Retinal pigment epithelial cell (primary cell): Measurements from ENCODE around the gene CPS1.

ENCODE experiments used
- DNase-seq: peaks from one replicate; pipeline ENCODE4 v3.0.0-alpha.2; 2010; ENCODE audit warnings: low read depth
- H3K4me3 ChIP-seq: 2 replicates; pipeline ENCODE4 v1.5.1; 2011; ENCODE audit warnings: mild to moderate bottlenecking, low read length, control low read depth, moderate library complexity
- CTCF ChIP-seq: conservative IDR thresholded peaks from 2 replicates; pipeline ENCODE4 v1.5.1; 2011; ENCODE audit warnings: low read depth, low read length, control low read depth, inconsistent platforms

CPS1 gene

DNA sequence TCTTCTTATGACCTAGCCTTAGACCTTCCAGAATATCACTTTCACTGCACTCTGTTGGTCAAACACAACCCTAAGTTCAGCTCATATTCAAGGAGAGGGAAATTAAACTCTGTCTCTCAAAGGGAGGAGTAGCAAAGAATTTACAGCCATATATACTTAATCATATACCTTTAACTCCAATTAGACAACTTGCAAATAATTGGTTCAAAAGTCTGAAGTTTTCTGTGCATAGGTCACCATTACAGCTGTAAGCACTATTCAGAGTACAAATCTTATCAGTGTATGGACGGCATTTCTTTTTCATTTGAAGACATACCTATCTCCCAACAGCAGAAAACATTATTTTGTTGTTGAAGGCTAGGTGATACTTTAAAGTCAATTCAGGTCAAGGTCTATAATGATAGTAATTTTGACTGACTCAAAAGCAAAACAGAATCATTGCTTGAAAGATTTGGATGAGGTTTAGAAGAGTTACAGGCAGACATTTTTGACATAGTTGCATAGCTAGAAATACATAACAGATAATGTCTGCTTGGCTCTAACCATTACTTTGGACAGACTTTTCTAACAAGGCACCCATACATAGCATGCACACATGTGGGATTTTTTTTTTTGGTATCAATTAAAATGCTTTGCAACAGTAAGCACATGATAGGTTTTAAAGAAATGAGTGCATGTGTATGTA is 131.5 kb downstream of the CPS1 start:
- no peak overlapping the region for H3K4me3 ChIP-seq
- TF ChIP-seq CTCF: no peak
- no peak for DNase-seq

GRCh38 chr2:210707900-210708299 is 151.5 kb downstream of the CPS1 start:
- no peak for TF ChIP-seq CTCF
- no peak overlapping the region for H3K4me3 ChIP-seq
- DNase-seq: peak; percentile 20

- no peak for TF ChIP-seq CTCF
- no peak for DNase-seq
These were observed 156.7 kb downstream of the CPS1 start for GRCh38 chr2:210713122-210713521.

GRCh38 chr2:210715560-210716082 is 159.2 kb downstream of the CPS1 start:
- DNase-seq: peak; percentile 71
- TF ChIP-seq CTCF: no peak

More at GRCh38 chr2:210713122-210713521, 156.7 kb downstream of the CPS1 start:
- no peak overlapping the region for H3K4me3 ChIP-seq

GRCh38 chr2:210718503-210718902 is 162.1 kb downstream of the CPS1 start:
- no peak overlapping the region for H3K4me3 ChIP-seq
- no peak for DNase-seq
- no peak for TF ChIP-seq CTCF

More at GRCh38 chr2:210715560-210716082, 159.2 kb downstream of the CPS1 start:
- H3K4me3 ChIP-seq: no peak overlapping the region

DNA sequence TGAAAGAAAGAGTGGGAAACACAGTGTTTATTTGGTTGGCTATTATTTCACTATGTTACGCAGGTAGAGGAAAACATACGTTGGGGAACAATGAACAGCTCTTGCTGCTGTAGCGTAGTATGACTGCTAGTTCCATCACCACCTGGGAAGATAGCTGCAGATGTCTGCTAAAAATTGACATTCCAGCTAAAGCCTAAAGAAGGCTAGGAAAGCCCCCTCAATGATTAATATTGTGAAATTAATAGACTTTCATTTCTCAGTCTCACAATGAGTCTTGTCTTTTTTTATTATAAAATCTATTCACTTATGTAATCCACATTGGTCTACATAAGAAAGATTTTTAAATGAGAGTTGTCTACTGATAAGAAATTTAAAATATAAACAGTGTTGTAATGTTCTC is 165.7 kb downstream of the CPS1 start:
- no peak for DNase-seq
- H3K4me3 ChIP-seq: no peak overlapping the region
- TF ChIP-seq CTCF: no peak

DNA sequence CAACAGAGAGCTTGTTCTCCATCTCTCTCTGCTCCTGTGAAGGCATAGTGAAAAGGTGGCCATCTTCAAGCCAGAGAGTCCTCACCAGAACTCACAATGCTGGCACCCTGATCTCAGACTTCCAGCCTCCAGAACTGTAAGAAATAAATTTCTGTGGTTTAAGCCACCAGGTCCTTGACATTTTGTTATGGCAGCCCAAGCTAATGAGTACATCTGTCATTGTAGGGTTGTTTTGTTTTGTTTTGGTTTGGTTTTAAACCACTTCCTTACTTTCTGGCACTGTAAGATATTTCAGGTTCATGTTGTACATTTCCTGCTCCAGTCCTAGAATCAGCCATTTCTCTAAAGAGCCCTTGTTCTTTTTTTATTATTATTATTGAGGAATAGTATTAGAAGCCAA is 171.2 kb downstream of the CPS1 start:
- no peak for TF ChIP-seq CTCF
- no peak overlapping the region for H3K4me3 ChIP-seq
- no peak for DNase-seq
